HL-60/S4 treated with retinoic acid at 250 ng/mL for 4 days and 3 days (cell line): Measurements from ENCODE around the gene HMGCS1.
"Not testable (repeated sequence)": the region's sequence is repeated elsewhere in the genome, so short reads cannot be mapped to it uniquely, and the experiment has no call there.

Experiments used
- in situ Hi-C: fragments of 300-500 bp; cut with MboI; formaldehyde crosslinking; loops from 2 replicates; pipeline ENCODE4 v1.7.0; 2022; ENCODE audit warnings: low sequenced_read_pairs

HMGCS1 gene

GRCh38 chr5:43313854-43314457 is 744 bp upstream of the HMGCS1 start:
- in situ Hi-C loops = no loop called here

GRCh38 chr5:43312699-43313034 is 545 bp downstream of the HMGCS1 start:
- in situ Hi-C loops = no loop called here

GRCh38 chr5:43312076-43312661 is 1.0 kb downstream of the HMGCS1 start:
- in situ Hi-C loops = no loop called here

GRCh38 chr5:43309637-43310036 is 3.6 kb downstream of the HMGCS1 start:
- in situ Hi-C loops = no loop called here

- in situ Hi-C loops = no loop called here
Observed at GRCh38 chr5:43309122-43309521, 4.1 kb downstream of the HMGCS1 start.

- in situ Hi-C loops = not testable (repeated sequence)
Observed at GRCh38 chr5:43306954-43307353, 6.3 kb downstream of the HMGCS1 start.

GRCh38 chr5:43305948-43306565 is 7.2 kb downstream of the HMGCS1 start:
- in situ Hi-C loops = no loop called here

- in situ Hi-C loops = no loop called here
Observed at GRCh38 chr5:43304525-43304924, 8.7 kb downstream of the HMGCS1 start.

- in situ Hi-C loops = no loop called here
Observed at GRCh38 chr5:43303242-43303641, 10.0 kb downstream of the HMGCS1 start.

- in situ Hi-C loops = no loop called here
Observed at GRCh38 chr5:43302481-43302880, 10.7 kb downstream of the HMGCS1 start.

- in situ Hi-C loops = no loop called here
Observed at GRCh38 chr5:43301653-43302091, 11.5 kb downstream of the HMGCS1 start.

- in situ Hi-C loops = no loop called here
Observed at GRCh38 chr5:43300112-43300511, 13.1 kb downstream of the HMGCS1 start.

GRCh38 chr5:43298443-43298842 is 14.8 kb downstream of the HMGCS1 start:
- in situ Hi-C loops = no loop called here

GRCh38 chr5:43296835-43297234 is 16.4 kb downstream of the HMGCS1 start:
- in situ Hi-C loops = no loop called here

GRCh38 chr5:43295202-43295601 is 18.0 kb downstream of the HMGCS1 start:
- in situ Hi-C loops = no loop called here

GRCh38 chr5:43294226-43294625 is 19.0 kb downstream of the HMGCS1 start:
- in situ Hi-C loops = no loop called here

- in situ Hi-C loops = no loop called here
Observed at GRCh38 chr5:43290726-43291125, 22.5 kb downstream of the HMGCS1 start.

- in situ Hi-C loops = no loop called here
Observed at GRCh38 chr5:43288269-43288831, 24.9 kb downstream of the HMGCS1 start.

- in situ Hi-C loops = no loop called here
Observed at GRCh38 chr5:43287493-43287892, 25.7 kb downstream of the HMGCS1 start.

GRCh38 chr5:43286623-43287022 is 26.6 kb downstream of the HMGCS1 start:
- in situ Hi-C loops = no loop called here

GRCh38 chr5:43281840-43282658 is 31.2 kb downstream of the HMGCS1 start:
- in situ Hi-C loops = no loop called here
